ENCODE results near the gene ETS1. TPM values are rescaled to one million over a fixed set of nuclear protein-coding genes. Genes with fewer than 3 reads are reported as not detected.
"Not testable (repeated sequence)": the region's sequence is repeated elsewhere in the genome, so short reads cannot be mapped to it uniquely, and the experiment has no call there.

ETS1 gene
- total RNA-seq, 1 donor = 35.5 TPM

DNA sequence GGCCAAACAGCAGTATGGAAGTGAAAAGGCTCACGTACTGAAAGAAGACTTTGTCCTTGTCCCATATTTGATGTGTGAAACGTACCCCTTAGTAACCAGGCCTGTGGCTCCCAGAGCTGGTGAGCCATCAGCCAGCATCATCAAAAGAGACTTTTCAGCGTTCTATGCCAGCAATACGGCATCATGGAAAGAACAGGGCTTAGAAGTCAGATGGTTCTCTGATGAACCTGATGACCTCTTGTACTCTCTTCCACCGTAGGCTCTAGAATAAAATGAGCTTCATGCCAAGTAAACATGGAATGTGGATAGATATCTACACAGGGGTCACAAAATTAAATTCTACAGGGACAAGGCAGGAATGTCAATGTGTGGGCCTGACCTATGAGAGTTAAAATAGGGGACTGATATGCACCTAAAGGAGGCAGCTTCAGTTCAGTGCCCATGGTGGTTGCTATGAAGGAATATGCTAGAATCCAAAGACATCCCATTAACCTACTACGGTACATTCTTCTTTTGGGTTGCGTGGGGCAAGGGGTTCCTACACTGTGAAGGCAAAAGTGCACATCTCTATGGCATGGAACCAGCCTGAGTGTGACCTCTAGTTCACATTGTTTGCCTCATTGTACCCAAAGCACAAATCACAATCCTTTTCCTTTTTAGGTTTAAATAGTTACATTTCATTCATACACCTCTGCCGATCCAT, 130.6 kb downstream of the ETS1 start:
- no peak for DNase-seq (ENCODE audit: low read depth)
- TF ChIP-seq CTCF (IDR thresholded peaks at IDR 0.05; ENCODE audit: insufficient read depth, low read length) = no peak
- H3K4me3 ChIP-seq (ENCODE audit: low read depth, low read length) = no peak overlapping the region

DNA sequence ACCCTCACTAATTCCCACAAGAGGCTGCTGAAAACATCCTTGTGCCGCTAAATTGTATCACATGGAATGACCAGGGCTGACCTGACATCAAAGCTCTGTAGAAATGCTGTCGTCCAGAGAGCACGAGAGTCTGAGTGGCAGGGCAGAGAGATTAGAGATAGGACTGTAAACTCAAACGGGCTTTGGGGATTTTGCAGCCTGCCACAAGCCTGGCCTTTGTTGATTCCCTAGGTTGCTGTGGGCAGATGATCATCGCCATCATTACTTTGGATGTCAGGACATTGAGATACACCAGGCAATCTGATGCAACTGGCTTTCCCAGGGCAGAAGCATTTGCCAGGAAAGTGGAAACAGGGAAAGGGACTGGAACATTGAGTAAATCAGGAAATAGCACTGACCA, 131.6 kb downstream of the ETS1 start:
- no peak for TF ChIP-seq CTCF (IDR thresholded peaks at IDR 0.05; ENCODE audit: insufficient read depth, low read length)
- DNase-seq (ENCODE audit: low read depth) = no peak
- H3K4me3 ChIP-seq (ENCODE audit: low read depth, low read length) = no peak overlapping the region

- no peak for TF ChIP-seq CTCF (IDR thresholded peaks at IDR 0.05; ENCODE audit: insufficient read depth, low read length)
- peak; percentile 98 for DNase-seq (ENCODE audit: low read depth)
- H3K4me3 ChIP-seq (ENCODE audit: low read depth, low read length) = no peak overlapping the region
Observed at GRCh38 chr11:128453444-128454336, 133.7 kb downstream of the ETS1 start.

DNA sequence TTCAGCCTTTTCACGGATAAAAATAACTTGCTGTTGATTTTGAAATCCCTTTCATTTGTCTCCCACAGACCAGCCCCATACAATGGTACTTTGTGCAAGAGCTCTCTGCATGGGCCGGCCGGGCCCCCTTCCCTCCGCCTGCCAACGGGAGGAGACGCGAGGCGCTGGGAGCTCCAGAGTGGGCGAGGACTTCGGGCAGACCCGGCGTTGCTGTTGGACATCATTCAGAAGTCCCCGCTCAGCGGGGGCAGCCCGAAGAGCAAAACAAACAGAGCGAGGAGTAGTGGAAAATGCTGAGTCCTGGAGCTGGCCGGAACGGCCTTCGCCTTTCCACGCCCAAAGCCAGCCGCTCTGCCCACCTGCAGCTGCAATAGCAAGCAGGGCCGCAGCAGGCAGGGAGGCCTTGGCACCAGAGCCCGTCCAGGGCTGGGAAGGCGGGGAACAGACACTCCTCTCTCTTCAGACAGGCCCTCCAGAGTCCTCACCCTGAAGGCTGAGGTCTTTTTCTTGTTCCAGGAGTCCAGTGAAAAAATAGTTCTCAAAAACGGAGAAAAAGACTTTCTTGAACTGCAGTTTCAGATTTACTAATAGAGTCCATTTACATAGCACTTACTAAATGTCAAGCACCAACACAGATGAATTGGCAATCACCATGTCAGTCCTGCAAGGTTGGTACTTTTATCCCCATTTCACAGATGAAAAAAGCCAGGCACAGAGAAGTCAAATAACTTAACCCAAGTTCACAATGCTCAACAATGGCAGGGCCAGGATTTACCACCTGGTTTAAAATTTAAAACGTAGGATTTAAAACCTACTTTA, 135.5 kb downstream of the ETS1 start:
- peak; percentile 80 for DNase-seq (ENCODE audit: low read depth)
- H3K4me3 ChIP-seq (ENCODE audit: low read depth, low read length) = peak overlapping the region; percentile 36
- TF ChIP-seq CTCF (IDR thresholded peaks at IDR 0.05; ENCODE audit: insufficient read depth, low read length) = peak; percentile 16

DNA sequence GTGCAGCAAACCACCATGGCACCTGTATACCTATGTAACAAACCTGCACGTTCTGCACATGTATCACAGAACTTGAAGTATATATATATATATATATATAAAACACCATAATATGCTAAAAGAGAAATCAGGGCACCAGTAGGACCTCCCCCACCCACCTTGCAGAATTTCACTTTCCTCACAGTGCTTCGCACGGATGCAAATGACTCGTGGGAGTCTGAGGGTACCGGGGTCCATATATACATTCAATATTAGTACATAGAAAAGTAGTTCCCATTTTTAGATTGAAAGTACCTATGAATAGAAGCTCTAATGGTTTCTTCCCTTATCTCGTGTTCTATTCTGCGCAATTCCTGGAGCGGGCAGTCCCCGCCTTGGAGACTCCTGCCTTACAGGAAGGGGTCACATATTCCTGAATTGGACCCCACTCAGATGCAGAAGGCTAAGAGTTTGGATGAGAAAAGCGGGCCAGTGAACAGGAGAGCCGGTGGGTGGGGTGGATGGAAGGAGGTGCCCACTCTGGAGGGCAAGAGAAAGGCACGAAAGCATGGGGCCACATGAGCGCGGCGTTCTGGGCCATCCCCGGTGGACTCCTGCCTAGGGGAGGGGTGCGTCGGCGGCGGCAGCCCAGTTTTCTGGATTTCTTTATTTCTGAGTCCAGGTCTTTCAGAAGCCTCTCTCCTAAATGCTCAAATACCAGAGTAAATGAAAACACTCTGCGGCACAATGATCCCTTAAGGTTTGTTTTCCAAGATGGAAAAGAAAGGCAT, 136.3 kb downstream of the ETS1 start:
- H3K4me3 ChIP-seq (ENCODE audit: low read depth, low read length) = peak overlapping the region; percentile 4
- no peak for DNase-seq (ENCODE audit: low read depth)
- TF ChIP-seq CTCF (IDR thresholded peaks at IDR 0.05; ENCODE audit: insufficient read depth, low read length) = no peak

DNA sequence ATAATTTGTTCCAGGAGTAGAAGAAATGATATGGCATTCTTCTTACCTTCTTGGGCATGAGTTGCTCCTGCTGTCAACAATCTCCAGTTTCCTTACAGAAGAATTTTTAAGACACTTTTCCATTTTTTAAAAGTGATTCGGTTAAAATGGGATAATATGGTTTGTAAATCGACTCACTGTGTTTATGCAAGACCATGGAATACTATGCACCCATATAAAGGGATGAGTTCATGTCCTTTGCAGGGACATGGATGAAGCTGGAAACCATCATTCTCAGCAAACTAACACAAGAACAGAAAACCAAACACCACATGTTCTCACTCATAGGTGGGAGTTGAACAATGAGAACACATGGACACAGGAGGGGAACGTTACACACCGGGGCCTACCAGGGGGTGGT, 136.9 kb downstream of the ETS1 start:
- not testable (repeated sequence) for DNase-seq (ENCODE audit: low read depth); H3K4me3 ChIP-seq (ENCODE audit: low read depth, low read length)

All from fibroblast of the aortic adventitia (primary cell).